ENCODE data around the gene MIDN. TPM values are rescaled to one million over a fixed set of nuclear protein-coding genes. Genes with fewer than 3 reads are reported as not detected.

The MIDN gene
- total and polyA plus RNA-seq, 10 of the 15 experiments (the other 5 are each of a cell fraction or from before 2014, with no cell fraction given): 0.38 to 51.5 (median 7.2) TPM

- no peak for TF ChIP-seq E4F1 (IDR thresholded peaks at IDR 0.05; ENCODE audit: borderline replicate concordance, partially characterized antibody)
- TF ChIP-seq IKZF2 (IDR thresholded peaks at IDR 0.05): 0 out of 4 replicates have a peak, but pooled peaks of 1 of the 2 experiments have one; percentile 1
- TF ChIP-seq TCF12 (IDR thresholded peaks at IDR 0.05; ENCODE audit: low read depth, low read length): 0 out of 2 replicates have a peak, but pooled peaks have one; percentile 44
- no peak for TF ChIP-seq TARDBP (IDR thresholded peaks at IDR 0.05; ENCODE audit: borderline replicate concordance)
- no peak for TF ChIP-seq BMI1 (IDR thresholded peaks at IDR 0.05; ENCODE audit: borderline replicate concordance)
- TF ChIP-seq HDAC6 (IDR thresholded peaks at IDR 0.05; ENCODE audit: unreplicated experiment): no peak
- TF ChIP-seq CBX5 (IDR thresholded peaks at IDR 0.05; ENCODE audit: low read depth): no peak
- TF ChIP-seq TBL1XR1 (IDR thresholded peaks at IDR 0.05; ENCODE audit: low read depth, low read length): no peak
- no peak for TF ChIP-seq BACH1 (IDR thresholded peaks at IDR 0.05; ENCODE audit: borderline replicate concordance)
- no peak for TF ChIP-seq SUPT20H (IDR thresholded peaks at IDR 0.05; ENCODE audit: borderline replicate concordance, control insufficient read depth, low read depth, low read length)
- no peak for TF ChIP-seq BCL11A (IDR thresholded peaks at IDR 0.05; ENCODE audit: low read depth, low read length)
- TF ChIP-seq, protein P1, sequence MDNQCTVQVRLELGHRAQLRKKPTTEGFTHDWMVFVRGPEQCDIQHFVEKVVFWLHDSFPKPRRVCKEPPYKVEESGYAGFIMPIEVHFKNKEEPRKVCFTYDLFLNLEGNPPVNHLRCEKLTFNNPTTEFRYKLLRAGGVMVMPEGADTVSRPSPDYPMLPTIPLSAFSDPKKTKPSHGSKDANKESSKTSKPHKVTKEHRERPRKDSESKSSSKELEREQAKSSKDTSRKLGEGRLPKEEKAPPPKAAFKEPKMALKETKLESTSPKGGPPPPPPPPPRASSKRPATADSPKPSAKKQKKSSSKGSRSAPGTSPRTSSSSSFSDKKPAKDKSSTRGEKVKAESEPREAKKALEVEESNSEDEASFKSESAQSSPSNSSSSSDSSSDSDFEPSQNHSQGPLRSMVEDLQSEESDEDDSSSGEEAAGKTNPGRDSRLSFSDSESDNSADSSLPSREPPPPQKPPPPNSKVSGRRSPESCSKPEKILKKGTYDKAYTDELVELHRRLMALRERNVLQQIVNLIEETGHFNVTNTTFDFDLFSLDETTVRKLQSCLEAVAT (IDR thresholded peaks at IDR 0.05): no peak; the same call in 1 of the 2 replicates
- no peak for TF ChIP-seq PKNOX1 (IDR thresholded peaks at IDR 0.05)
- TF ChIP-seq EP300 (IDR thresholded peaks at IDR 0.05; ENCODE audit: borderline replicate concordance in 1 of 2, control insufficient read depth in 1 of 2, low read depth in 2 of 2, low read length in 2 of 2): 0 out of 4 replicates have a peak, but pooled peaks of 1 of the 2 experiments have one; percentile 4
- no peak for TF ChIP-seq RB1 (IDR thresholded peaks at IDR 0.05; ENCODE audit: borderline replicate concordance)
- TF ChIP-seq BHLHE40 (IDR thresholded peaks at IDR 0.05; ENCODE audit: borderline replicate concordance in 1 of 2, low read depth in 2 of 2, low read length in 1 of 2): peak in 1 of 2 experiments; percentile 26; a peak in 1 of 4 replicates
- TF ChIP-seq CHD2 (IDR thresholded peaks at IDR 0.05; ENCODE audit: borderline replicate concordance, low read depth, low read length): peak; percentile 66; the same call in 1 of the 2 replicates
- TF ChIP-seq, protein P2, sequence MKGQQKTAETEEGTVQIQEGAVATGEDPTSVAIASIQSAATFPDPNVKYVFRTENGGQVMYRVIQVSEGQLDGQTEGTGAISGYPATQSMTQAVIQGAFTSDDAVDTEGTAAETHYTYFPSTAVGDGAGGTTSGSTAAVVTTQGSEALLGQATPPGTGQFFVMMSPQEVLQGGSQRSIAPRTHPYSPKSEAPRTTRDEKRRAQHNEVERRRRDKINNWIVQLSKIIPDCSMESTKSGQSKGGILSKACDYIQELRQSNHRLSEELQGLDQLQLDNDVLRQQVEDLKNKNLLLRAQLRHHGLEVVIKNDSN (IDR thresholded peaks at IDR 0.05; ENCODE audit: borderline replicate concordance, extremely low read length, insufficient read depth, low read depth, low read length): no peak
- TF ChIP-seq SREBF2 (IDR thresholded peaks at IDR 0.05; ENCODE audit: low read length): no peak
Observed at GRCh38 chr19:1261798-1262622, 13.6 kb downstream of the MIDN start (continued).

Measured in GM12878 (cell line).